Cardiac septum (tissue), 1 donor: ENCODE results near the gene CHD9NB. TPM values are rescaled to one million over a fixed set of nuclear protein-coding genes. Genes with fewer than 3 reads are reported as not detected.
"Not testable (repeated sequence)": the region's sequence is repeated elsewhere in the genome, so short reads cannot be mapped to it uniquely, and the experiment has no call there.

Experiments used
- DNase-seq: peaks from one replicate; pipeline ENCODE4 v3.0.0-alpha.2; 2020; ENCODE audit warnings: low spot score
- intact Hi-C: fragments of 100-400 bp; cut with DNase I; formaldehyde crosslinking; loops from one replicate; pipeline ENCODE4 v1.14.0; 2022
- total RNA-seq: library from RNA; stranded (reverse); fragmentation: NEBNext Ultra II Directional; extraction: Animal tissue kit (Norgen Biotek cat#: 25700); gene quantifications from one replicate; pipeline ENCODE4 v1.2.1, GENCODE V29; 2021
- donor health status: DM: no; HTN: no; CAD: no.

The CHD9NB gene
- total RNA-seq, 1 donor from 2014 or later = 1.0 TPM

DNA sequence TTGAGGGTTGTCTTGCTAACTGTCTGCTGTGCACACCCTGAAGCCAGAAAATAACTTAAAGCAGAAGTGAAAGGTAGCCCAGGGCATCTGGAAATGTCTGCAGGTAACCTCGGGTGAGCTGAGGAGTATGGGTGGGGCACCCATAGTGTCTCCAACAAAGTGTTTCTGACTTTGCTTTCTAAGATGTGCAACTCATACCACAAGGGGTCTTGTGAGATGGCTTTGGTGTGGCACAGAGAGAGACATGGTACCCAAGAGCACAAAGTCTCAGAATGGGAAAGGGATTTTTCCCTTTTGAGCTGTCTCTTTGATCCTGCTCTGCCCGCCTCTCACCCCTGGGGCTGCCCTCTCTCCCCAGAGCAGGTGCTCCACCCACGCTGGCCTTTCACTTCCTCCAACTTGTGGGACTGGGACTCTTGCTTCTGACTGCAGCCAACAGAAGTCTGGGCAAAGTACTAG is 9.0 kb upstream of the CHD9NB start:
- DNase-seq = no peak

DNA sequence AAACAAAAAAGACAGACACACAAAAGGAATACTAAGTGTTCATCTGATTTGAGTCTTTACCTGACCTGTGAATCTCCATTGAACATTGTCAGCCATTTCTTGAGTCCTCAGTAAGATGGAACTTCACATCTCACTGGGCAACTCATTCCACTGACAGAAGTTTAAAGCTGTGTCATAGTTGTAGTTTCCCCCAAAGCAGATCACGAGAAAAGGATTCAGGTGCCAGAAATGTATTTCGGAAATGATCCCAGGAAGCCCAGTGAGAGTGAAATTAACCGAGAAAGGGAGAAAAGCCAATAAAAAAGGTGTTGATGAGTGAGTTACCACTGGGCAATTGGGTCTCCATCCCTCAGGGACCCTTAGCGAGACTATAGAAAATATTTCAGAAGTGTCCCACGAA is 8.6 kb upstream of the CHD9NB start:
- no peak for DNase-seq
- intact Hi-C loops = no loop called here

More for the DNA sequence above, 9.0 kb upstream of the CHD9NB start:
- intact Hi-C loops = no loop called here

DNA sequence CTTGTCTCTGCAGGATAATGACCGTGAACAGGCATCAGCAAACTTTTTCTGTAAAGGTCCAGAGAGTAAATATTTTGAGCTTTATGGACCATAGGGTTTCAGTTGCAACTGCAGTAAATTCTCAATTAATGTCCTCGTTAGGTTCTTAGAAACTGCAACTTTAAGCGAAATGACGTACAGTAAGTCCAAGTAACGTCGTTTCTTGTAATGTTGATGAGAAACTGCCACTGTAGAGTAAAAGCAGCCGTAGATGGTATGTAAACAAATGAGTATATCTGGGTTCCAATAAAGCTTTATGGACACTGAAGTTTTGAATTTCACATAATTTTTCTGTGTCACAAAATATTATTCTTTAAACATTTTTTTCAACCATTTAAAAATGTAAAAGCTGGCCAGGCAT is 7.0 kb upstream of the CHD9NB start:
- no peak for DNase-seq
- intact Hi-C loops = loop anchor here (5.0 kb wide), 1 partner anchor 223 kb away; no protein-coding TSS in a partner anchor

DNA sequence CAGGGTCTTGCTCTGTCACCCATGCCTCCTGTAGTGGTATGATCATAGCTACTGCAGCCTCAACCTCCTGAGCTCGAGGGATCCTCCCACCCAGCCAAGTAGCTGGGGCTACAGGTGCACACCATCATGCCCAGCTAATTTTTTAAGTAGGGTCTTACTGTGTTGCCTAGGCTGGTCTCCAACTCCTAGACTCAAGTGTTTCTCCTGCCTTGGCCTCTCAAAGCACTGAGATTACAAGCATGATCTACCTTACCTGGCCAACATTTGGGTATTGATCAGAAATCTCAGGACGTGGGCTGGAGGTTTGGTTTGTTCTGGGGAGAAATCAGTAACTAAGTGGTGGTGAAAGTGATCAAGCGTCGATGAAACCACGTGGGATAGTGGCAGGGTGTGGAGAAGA is 6.2 kb upstream of the CHD9NB start:
- DNase-seq = no peak
- intact Hi-C loops = loop anchor here (5.0 kb wide), 1 partner anchor 223 kb away; no protein-coding TSS in a partner anchor

DNA sequence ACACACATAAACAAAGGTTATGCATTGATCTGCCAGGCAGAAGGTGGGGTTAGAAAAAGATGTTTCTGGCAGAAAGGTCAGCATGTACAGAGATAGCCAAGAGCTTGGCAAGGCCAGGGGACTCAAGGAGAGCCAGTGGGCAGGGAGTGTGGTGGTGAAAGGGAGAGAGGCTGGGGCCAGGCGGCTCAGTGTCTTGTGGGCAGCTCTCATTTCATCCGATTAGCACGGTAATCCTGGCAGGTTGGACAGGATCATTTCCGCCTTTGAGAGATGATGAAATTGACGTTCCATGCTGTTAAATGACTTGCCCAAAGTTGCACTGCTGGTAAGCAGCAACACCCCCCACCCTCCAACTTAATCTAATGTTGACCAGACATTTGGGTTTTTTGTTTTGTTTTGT is 5.7 kb upstream of the CHD9NB start:
- intact Hi-C loops = loop anchor here (5.0 kb wide), 1 partner anchor 224 kb away; no protein-coding TSS in a partner anchor
- no peak for DNase-seq

DNA sequence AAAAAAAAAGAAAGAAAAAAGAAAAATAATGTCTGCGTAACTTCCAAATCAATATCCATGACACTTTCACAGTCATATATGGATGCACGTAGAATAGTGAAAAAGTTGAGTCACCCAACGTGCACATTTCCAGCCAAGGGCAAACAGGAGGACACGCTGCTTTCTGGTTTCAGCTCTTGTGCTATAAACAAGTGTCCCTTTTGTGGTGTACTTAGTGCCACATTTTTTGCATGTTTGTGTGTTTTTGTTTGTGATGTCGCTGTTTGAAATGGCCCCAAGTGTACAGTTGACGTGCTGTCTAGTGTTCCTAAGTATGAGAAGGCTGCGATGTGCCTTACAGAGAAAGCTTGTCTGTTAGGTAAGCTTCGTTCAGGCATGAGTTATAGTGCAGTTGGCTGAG is 5.0 kb upstream of the CHD9NB start:
- DNase-seq = no peak
- intact Hi-C loops = loop anchor here (5.0 kb wide), 1 partner anchor 225 kb away; no protein-coding TSS in a partner anchor

DNA sequence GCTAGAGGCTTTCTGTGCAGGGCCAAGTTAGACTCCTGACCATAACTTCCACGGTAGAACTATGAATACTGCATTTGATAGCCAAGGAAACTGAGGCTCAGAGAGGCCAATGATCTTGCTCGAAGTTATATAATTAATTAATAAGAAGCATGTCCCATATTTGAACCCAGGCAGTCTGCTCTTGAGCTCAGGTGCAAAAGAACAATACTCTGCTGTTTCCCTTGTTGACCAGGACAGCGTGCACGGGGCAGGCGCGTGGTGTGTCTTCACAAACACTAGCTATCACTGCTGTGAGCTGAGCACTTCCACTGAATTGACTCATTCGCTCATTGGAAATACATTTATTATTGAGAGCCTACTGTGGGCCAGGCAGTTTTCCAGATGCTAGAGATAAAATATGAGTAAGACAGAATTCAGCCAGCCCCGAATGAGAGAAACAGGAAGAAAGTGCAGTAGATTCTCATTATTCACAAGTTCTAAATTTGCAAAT is 3.7 kb upstream of the CHD9NB start:
- no peak for DNase-seq
- intact Hi-C loops = loop anchor here (5.0 kb wide), 1 partner anchor 226 kb away; no protein-coding TSS in a partner anchor

DNA sequence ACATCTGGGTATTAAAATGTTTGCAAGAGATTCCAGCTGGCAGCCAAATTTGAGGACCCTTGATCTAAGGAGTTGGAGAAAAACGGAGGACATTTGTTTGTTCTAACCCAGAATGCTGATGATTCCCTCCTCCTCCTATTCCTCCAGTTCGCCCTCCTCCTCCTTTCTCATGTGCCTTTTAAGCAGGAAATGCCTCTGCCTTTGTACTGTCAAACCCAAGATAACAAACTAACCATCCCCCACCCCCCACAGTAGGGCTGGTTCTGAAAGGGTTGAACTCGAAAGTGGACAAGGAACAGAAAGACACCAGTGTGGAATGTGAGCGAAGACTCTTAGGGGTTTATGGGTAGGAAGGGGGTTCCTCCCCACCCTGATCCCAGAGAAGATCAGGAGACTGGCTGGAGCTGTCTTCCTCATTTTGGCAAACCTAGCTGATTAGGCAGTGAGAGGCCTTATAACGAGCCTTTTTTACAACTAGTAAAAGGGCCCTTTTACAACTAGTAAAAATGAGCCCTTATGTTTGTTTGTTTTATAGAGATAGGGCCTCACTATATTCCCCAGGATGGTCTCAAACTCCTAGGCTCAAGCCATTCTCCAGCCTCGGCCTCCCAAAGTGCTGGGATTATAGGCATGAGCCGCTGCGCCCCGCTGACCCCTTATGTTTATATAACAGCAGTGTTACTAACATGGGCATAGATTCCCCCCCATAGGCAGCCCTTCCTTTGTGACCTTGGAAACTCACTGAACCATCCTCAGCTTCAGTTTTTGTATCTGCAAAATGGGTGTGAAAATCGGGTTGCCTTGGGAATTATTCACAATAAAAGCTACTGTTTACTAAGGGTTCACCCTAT is 3.1 kb upstream of the CHD9NB start:
- no peak for DNase-seq
- intact Hi-C loops = loop anchor here (1.0 to 5.0 kb wide), 6 partner anchors 35 to 227 kb away; no protein-coding TSS in a partner anchor

DNA sequence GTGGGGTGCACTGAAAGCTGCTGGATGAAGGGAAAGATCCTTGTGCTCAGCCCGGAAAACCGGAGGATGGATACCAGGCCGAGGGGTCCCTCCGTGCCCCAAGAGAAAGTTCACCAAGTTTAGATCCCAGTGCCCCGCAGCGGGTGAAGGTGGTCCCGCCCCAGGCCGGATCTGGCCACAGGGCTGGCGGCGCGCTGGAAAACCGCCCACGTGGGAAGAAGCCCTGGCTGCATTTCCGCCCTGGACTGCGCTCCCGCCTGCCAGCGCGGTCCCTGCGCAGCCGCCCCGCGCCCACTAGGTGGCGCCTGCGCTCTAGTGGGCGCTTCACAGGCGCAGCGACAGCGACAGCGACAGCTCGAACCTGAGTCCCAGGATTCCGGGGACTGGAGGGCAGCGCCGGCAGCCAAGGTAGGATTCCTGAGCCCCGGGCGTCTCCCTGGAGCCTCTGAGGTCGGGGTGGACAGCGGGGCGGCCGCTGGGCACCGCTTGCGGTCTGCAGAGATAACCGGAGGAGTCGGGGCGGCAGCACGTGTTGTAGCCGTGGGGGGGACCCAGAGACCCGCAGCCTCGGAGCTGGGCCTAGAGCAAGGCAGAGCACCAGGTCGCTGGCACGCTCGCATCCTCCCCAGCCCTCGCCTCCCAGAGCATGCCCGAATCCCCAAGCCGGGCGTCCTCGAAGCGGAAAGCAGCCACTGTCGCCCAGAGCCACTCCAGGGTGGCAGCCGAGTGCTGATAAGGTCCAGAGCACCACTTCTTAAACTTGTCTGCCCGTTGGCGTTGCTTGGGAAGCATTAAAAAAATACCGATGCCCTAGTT is 2.2 kb upstream of the CHD9NB start, which contains the start of gene CHD9:
CHD9 (plus strand) TSS at position 322 of the 816 bp plus-strand sequence. CDS start 101,099 bp downstream, outside the sequence.
- intact Hi-C loops = loop anchor here (1.0 to 5.0 kb wide), 6 partner anchors 36 to 227 kb away; no protein-coding TSS in a partner anchor
- DNase-seq = peak; percentile 93

DNA sequence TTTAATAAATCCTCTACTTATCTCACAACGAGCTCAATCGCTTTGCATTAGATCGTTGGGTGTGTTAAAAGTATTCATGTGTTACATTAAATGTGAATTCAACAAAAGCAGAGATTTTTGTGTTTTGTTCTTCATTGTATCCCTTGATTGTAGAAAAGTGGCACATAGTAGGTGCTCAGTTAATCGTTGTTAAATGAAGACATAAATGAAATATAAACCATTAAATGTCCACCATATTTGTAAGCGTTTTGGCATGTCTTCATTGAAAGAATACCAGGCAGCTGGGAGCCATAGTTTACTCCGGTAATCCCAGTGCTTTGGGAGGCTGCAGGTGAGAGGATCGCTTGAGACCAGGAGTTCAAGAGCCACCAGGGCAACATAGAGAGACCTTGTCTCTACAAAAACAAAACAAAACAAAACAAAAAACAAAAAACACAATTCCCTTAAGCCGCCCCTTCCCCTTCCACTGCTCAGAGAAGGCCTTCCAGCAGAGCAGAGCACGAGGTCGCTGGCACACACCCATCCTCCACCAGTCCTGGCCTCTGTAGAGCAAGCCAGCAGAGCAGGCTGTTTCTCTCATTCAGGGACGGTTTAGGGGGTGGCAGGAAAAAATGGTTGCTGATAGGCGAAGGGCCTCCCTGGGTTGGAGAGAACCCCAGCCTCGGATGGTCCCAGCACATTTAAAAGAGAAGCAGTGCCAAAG is 1.4 kb upstream of the CHD9NB start:
- no peak for DNase-seq
- intact Hi-C loops = loop anchor here (2.0 kb wide), 4 partner anchors 37 to 155 kb away; no protein-coding TSS in a partner anchor

DNA sequence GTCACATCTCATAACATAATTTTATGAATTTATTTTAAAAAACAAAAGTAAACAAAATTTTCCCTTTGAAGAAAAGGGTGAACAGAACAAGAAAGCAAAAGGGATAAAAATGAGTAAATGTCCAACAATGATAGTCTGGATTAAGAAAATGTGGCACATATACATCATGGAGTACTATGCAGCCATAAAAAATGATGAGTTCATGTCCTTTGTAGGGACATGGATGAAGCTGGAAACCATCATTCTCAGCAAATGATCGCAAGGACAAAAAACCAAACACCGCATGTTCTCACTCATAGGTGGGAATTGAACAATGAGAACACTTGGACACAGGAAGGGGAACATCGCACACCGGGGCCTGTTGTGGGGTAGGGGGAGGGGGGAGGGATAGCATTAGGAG is 1.4 kb downstream of the CHD9NB start:
- intact Hi-C loops, DNase-seq: not testable (repeated sequence)

DNA sequence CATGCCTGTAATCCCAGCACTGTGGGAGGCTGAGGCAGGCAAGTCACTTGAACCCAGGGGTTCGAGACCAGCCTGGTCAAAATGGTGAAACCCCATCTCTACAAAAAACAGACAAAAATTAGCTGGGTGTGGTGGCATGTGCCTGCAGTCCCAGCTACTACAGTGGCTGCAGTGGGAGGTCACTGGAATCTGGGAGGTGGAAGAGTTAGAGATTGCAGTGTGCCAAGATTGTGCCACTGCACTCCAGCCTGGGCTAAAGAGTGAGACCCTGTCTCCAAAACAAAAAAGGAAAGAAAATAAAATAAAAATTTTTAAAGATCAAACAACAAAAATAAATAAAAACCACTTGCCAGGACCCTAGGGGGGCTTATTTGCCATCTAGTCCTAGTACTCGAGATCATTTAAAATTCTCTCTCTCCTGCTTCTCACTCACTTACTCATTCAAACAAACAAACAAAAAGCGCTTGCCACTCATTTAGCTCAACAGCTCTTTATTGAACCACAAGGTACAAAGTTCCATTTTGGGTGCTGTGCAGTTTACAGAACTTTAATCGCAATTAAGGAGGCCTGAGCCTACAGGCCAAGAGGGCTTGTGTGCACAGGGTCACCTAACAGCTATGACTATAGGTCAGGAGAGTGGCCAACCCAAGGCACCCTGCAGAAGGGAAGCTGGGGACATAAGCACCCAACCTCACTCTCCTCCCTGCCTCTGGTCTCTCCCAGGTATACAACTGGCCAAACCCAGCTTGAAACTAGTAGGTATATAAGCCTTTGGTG is 4.4 kb downstream of the CHD9NB start:
- intact Hi-C loops = no loop called here
- no peak for DNase-seq

DNA sequence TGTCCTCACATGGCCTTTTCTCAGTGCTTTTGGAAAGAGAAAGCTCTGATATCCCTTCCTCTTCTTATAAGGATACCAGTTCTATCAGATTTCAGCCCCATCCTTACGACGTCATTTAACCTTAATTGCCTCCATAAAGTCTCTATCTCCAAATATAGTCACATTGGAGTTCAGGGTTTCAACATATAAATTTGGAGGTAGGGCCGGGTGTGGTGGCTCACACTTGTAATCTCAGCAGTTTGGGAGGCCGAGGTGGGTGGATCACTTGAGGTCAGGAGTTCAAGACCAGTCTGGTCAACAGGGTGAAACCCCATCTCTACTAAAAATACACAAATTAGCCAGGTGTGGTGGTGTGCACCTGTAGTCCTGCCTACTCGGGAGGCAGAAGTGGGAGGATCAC is 5.2 kb downstream of the CHD9NB start:
- DNase-seq, intact Hi-C loops: not testable (repeated sequence)

DNA sequence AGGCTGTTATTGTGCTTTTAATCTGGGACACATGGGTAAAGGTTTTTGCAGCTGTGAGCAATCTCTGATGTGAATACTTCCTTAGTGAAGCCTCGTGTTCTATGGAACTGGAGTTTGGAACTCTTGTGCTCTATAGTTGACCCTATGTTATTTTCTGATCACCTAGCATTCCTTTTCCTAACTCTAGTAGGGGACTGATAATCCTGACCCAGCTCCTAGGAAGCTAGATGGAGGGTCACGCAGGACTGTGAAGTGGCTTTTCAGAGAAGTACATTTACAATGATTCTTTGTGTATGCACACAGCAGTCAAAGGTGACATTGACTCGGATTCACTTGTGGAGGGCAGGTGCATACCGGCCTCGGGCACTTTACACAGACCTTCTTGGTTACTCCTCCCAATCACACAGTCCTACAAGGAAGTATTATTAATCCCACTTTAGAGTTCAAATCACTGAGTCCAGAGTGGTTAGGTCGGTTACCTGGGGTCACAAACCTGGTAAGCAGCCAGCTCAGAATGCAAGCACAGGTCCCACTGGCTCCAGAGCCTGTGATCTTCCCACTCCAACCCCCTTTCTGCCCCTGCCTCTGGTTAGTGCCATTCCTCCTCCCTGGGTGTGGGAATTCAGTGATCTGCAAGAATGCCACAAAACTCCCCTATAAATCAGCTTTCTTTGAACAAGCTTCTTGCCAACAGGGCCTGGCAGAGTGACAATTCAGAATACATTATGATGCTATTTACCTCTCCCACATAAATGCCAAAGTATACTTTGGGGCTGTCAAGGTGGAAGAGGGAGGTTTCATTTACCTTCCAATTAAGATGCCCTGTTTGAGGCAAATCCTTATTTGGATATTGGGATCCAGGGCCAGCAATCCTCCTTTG is 7.1 kb downstream of the CHD9NB start:
- DNase-seq = no peak
- intact Hi-C loops = no loop called here

DNA sequence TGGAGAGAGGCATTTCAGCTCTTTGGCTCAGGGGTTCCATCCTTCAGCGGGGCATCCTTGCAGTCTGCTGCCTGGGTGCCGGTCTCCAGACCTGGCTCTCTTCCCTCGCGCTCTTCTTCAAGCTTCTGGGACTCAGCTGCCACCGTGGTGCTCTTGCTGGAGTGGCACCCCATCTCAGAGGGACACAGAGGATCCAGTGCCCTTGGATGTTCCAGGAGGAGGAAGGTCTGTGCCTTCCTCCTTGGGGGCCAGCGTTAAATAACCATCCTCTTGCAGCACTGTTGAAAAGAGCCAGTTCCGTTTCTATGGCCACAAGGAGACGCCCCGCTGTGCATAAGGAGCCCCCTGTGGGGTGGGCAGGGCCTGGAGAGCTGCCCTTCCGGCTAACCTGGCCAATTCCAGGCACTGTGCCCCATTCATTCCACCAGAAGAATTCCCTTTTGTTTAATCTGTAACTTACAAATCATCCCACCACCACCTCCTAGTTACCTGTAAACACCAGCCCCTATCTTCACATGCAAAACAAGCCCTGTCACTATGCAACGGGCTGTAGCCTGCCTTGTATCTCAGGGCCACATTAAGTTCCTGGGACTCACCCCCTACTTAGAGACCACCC is 8.6 kb downstream of the CHD9NB start:
- no peak for DNase-seq
- intact Hi-C loops = no loop called here

DNA sequence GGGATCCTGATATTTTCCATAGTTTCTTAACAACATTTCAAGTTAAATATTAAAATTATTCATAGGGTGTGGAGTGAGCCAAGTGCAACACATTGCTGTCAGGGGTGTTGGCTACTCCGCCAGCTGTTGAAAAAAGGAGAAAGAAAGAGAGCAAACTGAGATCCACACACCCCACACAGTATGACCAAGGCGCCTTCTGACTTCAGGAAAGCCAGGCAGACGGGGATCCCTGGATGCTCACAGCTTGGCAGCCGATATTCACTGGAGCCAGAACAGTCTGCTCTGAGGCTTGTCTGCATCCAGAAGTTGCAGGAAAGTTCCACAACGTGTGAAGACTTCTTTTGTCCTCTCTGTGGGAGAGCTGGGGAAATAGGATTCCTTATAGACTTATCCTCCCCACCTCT is 9.3 kb downstream of the CHD9NB start:
- no peak for DNase-seq
- intact Hi-C loops = no loop called here

DNA sequence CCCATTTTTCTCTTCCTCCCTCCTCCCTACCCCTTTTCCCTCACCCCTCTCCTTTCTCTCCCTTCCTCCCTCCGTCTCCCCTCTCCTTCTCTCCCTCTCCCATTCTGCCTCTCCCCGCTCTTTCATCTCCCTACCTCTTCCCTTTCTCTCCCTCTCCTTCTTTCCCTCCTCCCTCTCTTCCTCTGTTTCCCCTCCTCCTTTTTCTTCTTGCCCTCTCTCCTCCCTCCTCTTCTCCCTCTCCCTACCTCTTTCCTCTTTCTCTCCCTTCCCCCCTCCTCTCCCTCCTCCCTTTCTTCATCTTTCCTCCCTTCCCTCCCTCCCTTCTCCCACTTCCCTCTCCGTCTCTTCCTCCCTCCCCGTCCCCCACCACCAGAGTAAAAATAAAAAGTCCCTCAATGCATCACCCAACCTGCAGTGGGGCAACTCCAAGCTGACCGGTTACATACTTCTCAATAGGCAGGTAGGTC is 10.4 kb downstream of the CHD9NB start:
- intact Hi-C loops = no loop called here
- DNase-seq = no peak
